ENCODE measurements around the gene DDB1. TPM values are rescaled to one million over a fixed set of nuclear protein-coding genes. Genes with fewer than 3 reads are reported as not detected.

The DDB1 gene
- polyA plus RNA-seq, 3 donors, result 222 to 233 (median 226) TPM

- no peak for DNase-seq
Observed at GRCh38 chr11:61338783-61339489, 6.0 kb upstream of the DDB1 start.

- DNase-seq, result no peak
Observed at GRCh38 chr11:61337706-61338470, 5.0 kb upstream of the DDB1 start.

- DNase-seq, result peak; percentile 75
Observed at GRCh38 chr11:61336171-61336935, 3.4 kb upstream of the DDB1 start.

- no peak for DNase-seq
Observed at GRCh38 chr11:61335355-61335710, 2.4 kb upstream of the DDB1 start.

- no peak for DNase-seq
Observed at GRCh38 chr11:61334434-61335354, 1.8 kb upstream of the DDB1 start.

GRCh38 chr11:61333550-61334433, 887 bp upstream of the DDB1 start:
- DNase-seq, result no peak

- DNase-seq, result no peak
Observed at GRCh38 chr11:61332281-61332796, 566 bp downstream of the DDB1 start.

- DNase-seq, result no peak
Observed at GRCh38 chr11:61331651-61332050, 1.3 kb downstream of the DDB1 start.

GRCh38 chr11:61329871-61330270, 3.0 kb downstream of the DDB1 start:
- no peak for DNase-seq

GRCh38 chr11:61328351-61328750, 4.6 kb downstream of the DDB1 start:
- no peak for DNase-seq

GRCh38 chr11:61327669-61328071, 5.2 kb downstream of the DDB1 start:
- no peak for DNase-seq

GRCh38 chr11:61325649-61326414, 7.1 kb downstream of the DDB1 start:
- no peak for DNase-seq

GRCh38 chr11:61315260-61315659, 17.6 kb downstream of the DDB1 start:
- no peak for DNase-seq

- DNase-seq, result no peak
Observed at GRCh38 chr11:61310749-61311148, 22.2 kb downstream of the DDB1 start.

- DNase-seq, result no peak
Observed at GRCh38 chr11:61309739-61310138, 23.2 kb downstream of the DDB1 start.

GRCh38 chr11:61309141-61309540, 23.8 kb downstream of the DDB1 start:
- DNase-seq, result no peak

GRCh38 chr11:61307354-61307753, 25.6 kb downstream of the DDB1 start:
- DNase-seq, result no peak

- DNase-seq, result no peak
Observed at GRCh38 chr11:61306221-61306620, 26.7 kb downstream of the DDB1 start.

- DNase-seq, result no peak
Observed at GRCh38 chr11:61305417-61305816, 27.5 kb downstream of the DDB1 start.

- no peak for DNase-seq
Observed at GRCh38 chr11:61303725-61304124, 29.2 kb downstream of the DDB1 start.

All from renal pelvis (tissue), 4 donors.